WI38 (cell line): Measurements from ENCODE around the gene ZBTB20.

ENCODE experiments used
- H3K4me3 ChIP-seq: 2 replicates; pipeline ENCODE4 v1.5.1; 2011; ENCODE audit warnings: low read depth, mild to moderate bottlenecking, control low read depth, low read length
- TF ChIP-seq, protein P1 (sequence below): IDR thresholded peaks from 2 replicates; pipeline ENCODE4 v1.5.1; 2012; ENCODE audit warnings: low read depth, mild to moderate bottlenecking, control low read depth, low read length

ZBTB20 gene

DNA sequence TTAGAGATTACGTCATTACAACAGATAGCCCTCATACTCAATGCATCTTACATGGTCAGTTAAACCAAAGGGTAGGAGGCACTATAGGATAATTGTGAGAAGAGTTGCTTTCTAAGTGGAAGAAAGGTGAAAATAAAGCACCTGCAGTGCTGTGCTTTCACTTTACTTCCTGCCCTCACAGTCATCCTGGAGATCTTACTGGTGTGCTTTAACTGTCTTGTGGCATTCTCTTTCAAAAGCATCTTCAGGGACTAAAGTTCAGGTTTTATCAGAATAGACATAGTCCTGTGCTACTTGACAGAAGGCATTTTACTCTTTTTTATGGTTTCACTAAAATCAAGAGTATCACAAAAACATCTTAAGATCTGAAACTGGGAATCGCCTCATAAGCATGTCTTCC, 286.6 kb downstream of the ZBTB20 start:
- TF ChIP-seq, protein P1, sequence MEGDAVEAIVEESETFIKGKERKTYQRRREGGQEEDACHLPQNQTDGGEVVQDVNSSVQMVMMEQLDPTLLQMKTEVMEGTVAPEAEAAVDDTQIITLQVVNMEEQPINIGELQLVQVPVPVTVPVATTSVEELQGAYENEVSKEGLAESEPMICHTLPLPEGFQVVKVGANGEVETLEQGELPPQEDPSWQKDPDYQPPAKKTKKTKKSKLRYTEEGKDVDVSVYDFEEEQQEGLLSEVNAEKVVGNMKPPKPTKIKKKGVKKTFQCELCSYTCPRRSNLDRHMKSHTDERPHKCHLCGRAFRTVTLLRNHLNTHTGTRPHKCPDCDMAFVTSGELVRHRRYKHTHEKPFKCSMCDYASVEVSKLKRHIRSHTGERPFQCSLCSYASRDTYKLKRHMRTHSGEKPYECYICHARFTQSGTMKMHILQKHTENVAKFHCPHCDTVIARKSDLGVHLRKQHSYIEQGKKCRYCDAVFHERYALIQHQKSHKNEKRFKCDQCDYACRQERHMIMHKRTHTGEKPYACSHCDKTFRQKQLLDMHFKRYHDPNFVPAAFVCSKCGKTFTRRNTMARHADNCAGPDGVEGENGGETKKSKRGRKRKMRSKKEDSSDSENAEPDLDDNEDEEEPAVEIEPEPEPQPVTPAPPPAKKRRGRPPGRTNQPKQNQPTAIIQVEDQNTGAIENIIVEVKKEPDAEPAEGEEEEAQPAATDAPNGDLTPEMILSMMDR: no peak
- no peak overlapping the region for H3K4me3 ChIP-seq

DNA sequence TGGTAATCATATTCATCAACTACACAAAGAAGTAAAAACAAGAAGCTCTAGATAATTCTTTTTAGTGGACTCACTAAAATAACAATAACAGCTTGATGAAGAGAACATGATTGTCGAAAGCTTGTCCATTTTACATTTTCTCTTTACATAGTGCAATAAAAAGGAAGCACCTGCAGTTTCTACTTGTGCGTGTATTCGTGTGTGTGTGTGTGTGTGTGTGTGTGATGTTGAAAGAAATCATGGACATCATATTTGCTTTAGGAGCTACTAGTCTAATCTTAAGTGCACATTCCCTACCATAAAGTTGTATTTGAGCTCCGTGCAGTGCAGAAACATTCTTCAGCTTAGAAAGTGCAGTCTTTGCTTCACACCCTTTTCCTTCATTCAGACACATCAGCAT, 288.8 kb downstream of the ZBTB20 start:
- no peak overlapping the region for H3K4me3 ChIP-seq
- TF ChIP-seq, protein P1: no peak

DNA sequence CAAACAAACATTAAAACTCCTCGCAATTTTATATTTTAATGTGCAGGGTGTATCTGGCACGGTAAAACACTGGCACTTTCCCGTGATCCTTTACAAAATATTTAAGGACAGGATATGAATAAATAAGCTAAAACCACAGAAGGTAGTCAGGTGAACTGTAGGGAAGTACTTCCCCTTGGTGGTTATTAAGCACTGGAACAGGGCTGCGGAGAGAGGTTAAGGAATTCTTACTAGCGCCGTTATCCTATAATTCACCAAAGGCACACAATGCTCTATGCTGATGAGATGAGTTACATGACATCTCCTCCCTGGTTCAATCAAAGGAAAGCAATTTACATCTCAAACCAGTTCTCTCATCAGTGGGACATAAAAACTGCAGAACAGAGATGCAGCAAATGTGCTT, 289.8 kb downstream of the ZBTB20 start:
- H3K4me3 ChIP-seq: no peak overlapping the region
- TF ChIP-seq, protein P1: no peak

DNA sequence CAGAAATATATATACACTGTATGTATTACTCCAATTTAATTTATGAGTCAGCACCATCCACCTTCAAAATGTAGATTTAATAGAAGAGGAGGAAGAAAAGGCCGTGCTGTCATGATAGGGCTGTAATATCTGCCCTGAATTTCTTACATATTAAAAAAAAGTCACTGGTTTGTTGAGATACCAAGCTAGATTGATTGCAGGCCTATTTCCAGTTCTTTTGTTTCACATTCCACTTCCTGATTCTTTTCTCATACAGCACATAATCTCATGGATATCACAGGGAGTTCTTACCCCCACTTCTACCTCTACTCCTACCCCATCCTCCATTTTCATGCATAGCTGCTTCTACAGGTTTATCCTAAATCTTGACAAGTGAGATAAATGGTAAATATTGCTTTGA, 290.3 kb downstream of the ZBTB20 start:
- H3K4me3 ChIP-seq: no peak overlapping the region
- TF ChIP-seq, protein P1: no peak

DNA sequence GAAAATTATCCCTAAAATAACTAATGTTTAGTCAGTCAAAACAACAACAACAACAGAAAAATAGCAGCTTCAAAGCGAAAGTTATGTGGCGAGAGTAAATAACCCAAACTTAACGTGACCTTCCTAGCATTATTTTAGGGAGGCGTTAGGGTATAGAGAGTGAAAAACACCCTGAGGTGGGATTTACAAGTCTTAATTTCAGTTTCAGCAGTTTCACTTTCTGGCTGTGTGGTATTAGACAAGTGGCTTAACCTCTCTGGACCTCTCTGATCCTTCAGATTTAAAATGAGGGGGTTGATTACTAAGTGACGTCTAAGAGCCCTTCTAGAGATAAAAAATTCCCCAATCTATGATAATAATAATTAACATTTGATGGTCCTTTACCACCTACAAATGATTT, 291.2 kb downstream of the ZBTB20 start:
- TF ChIP-seq, protein P1: no peak
- no peak overlapping the region for H3K4me3 ChIP-seq

DNA sequence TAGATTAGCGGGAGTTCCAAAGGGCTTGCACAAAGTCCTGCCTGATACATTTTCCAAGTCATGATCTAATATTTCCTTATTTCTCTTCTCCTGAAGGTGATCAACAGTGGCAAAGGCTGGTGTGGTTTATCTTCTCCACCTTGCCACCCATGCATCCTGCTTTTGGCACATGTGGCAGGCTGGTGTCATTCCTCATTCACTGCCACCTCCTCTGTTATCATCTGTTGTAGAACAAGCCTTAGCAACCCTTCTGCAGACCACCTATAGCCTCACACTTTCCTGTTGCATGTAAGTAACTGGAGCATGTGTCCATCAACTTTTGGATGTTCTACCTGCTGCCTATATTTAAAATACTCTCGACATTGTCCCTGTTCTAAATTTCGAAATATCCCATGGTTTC, 294.1 kb downstream of the ZBTB20 start:
- H3K4me3 ChIP-seq: no peak overlapping the region
- TF ChIP-seq, protein P1: no peak

DNA sequence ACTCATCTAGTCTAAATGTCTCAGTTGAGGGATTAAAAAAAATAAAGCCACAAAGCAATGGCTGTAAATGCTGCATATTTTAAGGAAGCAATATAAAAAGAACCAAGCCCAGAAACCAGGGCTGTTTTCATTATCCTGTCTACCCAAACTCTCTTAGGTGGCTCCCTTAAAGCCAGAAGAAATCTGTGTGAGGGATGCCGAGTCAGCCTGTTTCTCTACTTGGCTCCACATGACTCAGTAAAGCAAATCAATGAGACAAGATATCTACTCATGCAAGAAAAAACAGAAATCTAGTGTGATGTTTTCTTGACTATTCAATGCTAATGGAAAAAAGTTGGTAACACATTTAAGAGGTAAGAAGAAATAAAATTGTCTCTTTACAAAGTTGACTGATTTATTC, 296.2 kb downstream of the ZBTB20 start:
- H3K4me3 ChIP-seq: no peak overlapping the region
- TF ChIP-seq, protein P1: no peak
